GM23248 (cell line): Measurements from ENCODE around the gene CDHR3.

Source experiments
- EZH2 ChIP-seq: fragments of 200-600 bp; sonication (generic); IDR thresholded peaks from 2 replicates; pipeline ENCODE4 v1.6.1; 2018; ENCODE audit warnings: antibody characterized with exemption, mild to moderate bottlenecking; ENCODE audit not compliant: insufficient read depth, poor library complexity, severe bottlenecking
- EZH2phosphoT487 ChIP-seq: fragments of 200-600 bp; sonication (generic); IDR thresholded peaks from 2 replicates; pipeline ENCODE4 v1.6.1; 2018; ENCODE audit warnings: antibody characterized with exemption, moderate library complexity, mild to moderate bottlenecking, low read depth; ENCODE audit not compliant: insufficient read depth

GRCh38 chr7:106058928-106059324 lies 95.9 kb downstream of the CDHR3 start:
- TF ChIP-seq EZH2phosphoT487 (no peak), EZH2 (no peak)
